Measurements from ENCODE around the gene GUCY2C.

- no peak for TF ChIP-seq POLR2A (IDR thresholded peaks at IDR 0.05)
- TF ChIP-seq CTCF (IDR thresholded peaks at IDR 0.05): no peak
Observed at GRCh38 chr12:14731821-14732220, 35.4 kb upstream of the GUCY2C start.
